ENCODE results near the gene CAMSAP3. TPM values are rescaled to one million over a fixed set of nuclear protein-coding genes. Genes with fewer than 3 reads are reported as not detected.

Gene CAMSAP3
- polyA plus RNA-seq, 2 of the 4 experiments (the other 2 are of a cell fraction): 1.3 to 3.6 TPM

GRCh38 chr19:7620442-7621412 lies 25.1 kb downstream of the CAMSAP3 start:
- FAIRE-seq (no peak), DNase-seq (ENCODE audit: low read depth in 1 of 2, low spot score in 1 of 2) (no peak), ATAC-seq (no peak)
- 83% methylated on average over 16 of the region's 57 CpGs for WGBS (ENCODE audit: missing lambda C conversion rate)
- CTCF ChIA-PET: interaction anchor here (0.8 kb wide), 1 partner anchor 179 kb away, joined by 3 read pairs; no protein-coding TSS in a partner anchor
- Histone ChIP-seq H3K27ac (no peak overlapping the region), H3K9me3 (no peaks in the 10 kb centered on the region), H3K4me1 (no peaks in the 10 kb centered on the region), H3K4me2 (no peak overlapping the region), H3K4me3 (no peak overlapping the region)
- POLR2A ChIA-PET: no interaction called here
- TF ChIP-seq RAD21 (conservative IDR thresholded peaks at IDR 0.05 in 1 of 2, IDR thresholded peaks at IDR 0.05 in 1 of 2) (no peak), CHD2 (IDR thresholded peaks at IDR 0.05; ENCODE audit: low read length, partially characterized antibody) (no peak), FOSL2 (IDR thresholded peaks at IDR 0.05) (no peak), FOSL2 (CRISPR knock-in tag; IDR thresholded peaks at IDR 0.05) (no peak), JUN (IDR thresholded peaks at IDR 0.05) (no peak), ZNF302 (CRISPR knock-in tag; IDR thresholded peaks at IDR 0.05) (no peak), TP53 (CRISPR knock-in tag; IDR thresholded peaks at IDR 0.05) (no peak), ZC3H11A (IDR thresholded peaks at IDR 0.05) (no peak), NFE2L2 (conservative IDR thresholded peaks at IDR 0.05; ENCODE audit: low read length) (no peak), RCOR1 (IDR thresholded peaks at IDR 0.05; ENCODE audit: low read depth, low read length) (no peak), HOXB5 (CRISPR knock-in tag; IDR thresholded peaks at IDR 0.05) (no peak), JUNB (IDR thresholded peaks at IDR 0.05) (no peak), PHF8 (IDR thresholded peaks at IDR 0.05; ENCODE audit: borderline replicate concordance, low read depth) (no peak), NR3C1 (IDR thresholded peaks at IDR 0.05) (no peak), SMC3 (IDR thresholded peaks at IDR 0.05) (no peak), HOXA7 (CRISPR knock-in tag; IDR thresholded peaks at IDR 0.05) (no peak), POLR2AphosphoS2 (conservative IDR thresholded peaks at IDR 0.05; ENCODE audit: low read length) (no peak), ATOH8 (CRISPR knock-in tag; IDR thresholded peaks at IDR 0.05; ENCODE audit: low read depth) (no peak)
- TF ChIP-seq, protein P1, sequence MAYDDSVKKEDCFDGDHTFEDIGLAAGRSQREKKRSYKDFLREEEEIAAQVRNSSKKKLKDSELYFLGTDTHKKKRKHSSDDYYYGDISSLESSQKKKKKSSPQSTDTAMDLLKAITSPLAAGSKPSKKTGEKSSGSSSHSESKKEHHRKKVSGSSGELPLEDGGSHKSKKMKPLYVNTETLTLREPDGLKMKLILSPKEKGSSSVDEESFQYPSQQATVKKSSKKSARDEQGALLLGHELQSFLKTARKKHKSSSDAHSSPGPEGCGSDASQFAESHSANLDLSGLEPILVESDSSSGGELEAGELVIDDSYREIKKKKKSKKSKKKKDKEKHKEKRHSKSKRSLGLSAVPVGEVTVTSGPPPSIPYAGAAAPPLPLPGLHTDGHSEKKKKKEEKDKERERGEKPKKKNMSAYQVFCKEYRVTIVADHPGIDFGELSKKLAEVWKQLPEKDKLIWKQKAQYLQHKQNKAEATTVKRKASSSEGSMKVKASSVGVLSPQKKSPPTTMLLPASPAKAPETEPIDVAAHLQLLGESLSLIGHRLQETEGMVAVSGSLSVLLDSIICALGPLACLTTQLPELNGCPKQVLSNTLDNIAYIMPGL (CRISPR knock-in tag; IDR thresholded peaks at IDR 0.05; ENCODE audit: borderline replicate concordance): no peak
- TF ChIP-seq, protein P2, sequence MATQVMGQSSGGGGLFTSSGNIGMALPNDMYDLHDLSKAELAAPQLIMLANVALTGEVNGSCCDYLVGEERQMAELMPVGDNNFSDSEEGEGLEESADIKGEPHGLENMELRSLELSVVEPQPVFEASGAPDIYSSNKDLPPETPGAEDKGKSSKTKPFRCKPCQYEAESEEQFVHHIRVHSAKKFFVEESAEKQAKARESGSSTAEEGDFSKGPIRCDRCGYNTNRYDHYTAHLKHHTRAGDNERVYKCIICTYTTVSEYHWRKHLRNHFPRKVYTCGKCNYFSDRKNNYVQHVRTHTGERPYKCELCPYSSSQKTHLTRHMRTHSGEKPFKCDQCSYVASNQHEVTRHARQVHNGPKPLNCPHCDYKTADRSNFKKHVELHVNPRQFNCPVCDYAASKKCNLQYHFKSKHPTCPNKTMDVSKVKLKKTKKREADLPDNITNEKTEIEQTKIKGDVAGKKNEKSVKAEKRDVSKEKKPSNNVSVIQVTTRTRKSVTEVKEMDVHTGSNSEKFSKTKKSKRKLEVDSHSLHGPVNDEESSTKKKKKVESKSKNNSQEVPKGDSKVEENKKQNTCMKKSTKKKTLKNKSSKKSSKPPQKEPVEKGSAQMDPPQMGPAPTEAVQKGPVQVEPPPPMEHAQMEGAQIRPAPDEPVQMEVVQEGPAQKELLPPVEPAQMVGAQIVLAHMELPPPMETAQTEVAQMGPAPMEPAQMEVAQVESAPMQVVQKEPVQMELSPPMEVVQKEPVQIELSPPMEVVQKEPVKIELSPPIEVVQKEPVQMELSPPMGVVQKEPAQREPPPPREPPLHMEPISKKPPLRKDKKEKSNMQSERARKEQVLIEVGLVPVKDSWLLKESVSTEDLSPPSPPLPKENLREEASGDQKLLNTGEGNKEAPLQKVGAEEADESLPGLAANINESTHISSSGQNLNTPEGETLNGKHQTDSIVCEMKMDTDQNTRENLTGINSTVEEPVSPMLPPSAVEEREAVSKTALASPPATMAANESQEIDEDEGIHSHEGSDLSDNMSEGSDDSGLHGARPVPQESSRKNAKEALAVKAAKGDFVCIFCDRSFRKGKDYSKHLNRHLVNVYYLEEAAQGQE (IDR thresholded peaks at IDR 0.05): no peak
